Superior temporal gyrus (tissue), 1 donor: ENCODE measurements around the gene MARS2.
"Not testable (repeated sequence)": the region's sequence is repeated elsewhere in the genome, so short reads cannot be mapped to it uniquely, and the experiment has no call there.

ENCODE experiments used
- DNase-seq: peaks from one replicate; pipeline ENCODE4 v3.0.0-alpha.2; 2016; ENCODE audit errors: extremely low spot score

Gene MARS2

DNA sequence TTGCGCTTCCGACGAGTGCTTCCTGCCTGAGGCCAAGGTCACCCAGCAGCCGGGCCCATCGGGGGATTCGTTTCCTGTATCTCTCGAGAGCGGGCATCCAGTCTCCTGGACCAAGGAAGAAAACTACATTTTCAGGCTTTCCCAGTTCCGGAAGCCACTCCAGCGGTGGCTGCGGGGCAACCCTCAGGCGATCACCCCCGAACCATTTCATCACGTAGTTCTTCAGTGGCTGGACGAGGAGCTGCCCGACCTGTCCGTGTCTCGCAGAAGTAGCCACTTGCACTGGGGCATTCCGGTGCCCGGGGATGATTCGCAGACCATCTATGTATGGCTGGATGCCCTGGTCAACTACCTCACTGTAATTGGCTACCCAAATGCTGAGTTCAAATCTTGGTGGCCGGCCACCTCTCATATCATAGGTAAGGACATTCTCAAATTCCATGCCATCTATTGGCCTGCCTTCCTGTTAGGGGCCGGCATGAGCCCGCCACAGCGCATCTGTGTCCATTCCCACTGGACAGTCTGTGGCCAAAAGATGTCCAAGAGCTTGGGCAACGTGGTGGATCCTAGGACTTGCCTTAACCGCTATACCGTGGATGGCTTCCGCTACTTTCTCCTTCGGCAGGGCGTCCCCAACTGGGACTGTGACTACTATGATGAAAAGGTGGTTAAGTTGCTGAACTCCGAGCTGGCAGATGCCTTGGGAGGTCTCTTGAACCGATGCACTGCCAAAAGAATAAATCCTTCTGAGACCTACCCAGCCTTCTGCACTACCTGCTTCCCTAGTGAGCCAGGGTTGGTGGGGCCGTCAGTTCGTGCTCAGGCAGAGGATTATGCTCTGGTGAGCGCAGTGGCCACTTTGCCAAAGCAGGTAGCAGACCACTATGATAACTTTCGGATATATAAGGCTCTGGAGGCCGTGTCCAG, 1.0 kb downstream of the MARS2 start:
- DNase-seq = no peak

DNA sequence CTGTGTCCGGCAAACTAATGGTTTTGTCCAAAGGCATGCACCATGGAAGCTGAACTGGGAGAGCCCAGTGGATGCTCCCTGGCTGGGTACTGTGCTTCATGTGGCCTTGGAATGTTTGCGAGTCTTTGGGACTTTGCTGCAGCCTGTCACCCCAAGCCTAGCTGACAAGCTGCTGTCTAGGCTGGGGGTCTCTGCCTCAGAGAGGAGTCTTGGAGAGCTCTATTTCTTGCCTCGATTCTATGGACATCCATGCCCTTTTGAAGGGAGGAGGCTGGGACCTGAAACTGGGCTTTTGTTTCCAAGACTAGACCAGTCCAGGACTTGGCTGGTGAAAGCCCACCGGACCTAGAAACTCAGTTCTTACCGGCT, 1.7 kb downstream of the MARS2 start:
- DNase-seq = no peak

DNA sequence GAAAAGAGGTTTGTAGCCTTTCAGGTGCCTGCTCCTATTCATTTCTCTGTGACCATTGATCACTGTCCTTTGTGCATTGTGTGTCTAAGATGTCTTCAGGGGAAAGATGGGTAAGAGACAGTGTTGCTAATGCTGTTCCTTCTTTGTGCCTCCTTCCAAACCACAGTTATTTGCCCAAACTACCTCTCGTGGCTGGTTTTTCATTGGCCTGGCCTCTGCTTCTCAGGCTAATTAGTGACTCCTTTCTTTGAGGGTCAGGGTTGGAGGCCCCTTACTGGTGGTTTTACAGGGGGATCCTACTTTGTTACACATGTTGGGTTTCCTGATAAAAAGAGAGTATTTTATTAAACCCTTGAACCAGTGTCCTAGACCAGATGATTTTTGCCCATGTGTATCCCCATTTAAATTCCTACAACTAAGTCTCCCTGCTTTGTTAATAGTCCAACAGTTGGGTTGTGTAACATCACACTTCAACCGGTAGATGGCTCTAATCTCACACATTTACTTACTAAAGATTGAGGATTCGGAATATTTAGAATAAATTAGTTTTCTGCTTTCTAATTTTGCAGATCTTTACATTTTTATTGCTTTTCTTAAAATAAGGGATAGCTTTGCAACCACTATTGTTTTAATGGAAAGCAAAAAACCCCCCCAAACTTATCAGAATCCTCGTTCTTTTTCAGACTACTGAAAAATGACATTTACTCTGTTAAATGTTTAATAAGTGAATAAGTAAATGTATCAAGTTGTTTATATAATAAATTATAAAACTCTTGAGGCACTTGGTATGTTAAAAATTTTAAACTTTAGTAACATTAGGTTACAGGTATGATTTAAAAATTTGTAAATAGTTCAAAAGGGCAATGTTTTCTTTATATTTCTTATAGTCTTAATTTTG, 2.4 kb downstream of the MARS2 start:
- DNase-seq = peak; percentile 87

DNA sequence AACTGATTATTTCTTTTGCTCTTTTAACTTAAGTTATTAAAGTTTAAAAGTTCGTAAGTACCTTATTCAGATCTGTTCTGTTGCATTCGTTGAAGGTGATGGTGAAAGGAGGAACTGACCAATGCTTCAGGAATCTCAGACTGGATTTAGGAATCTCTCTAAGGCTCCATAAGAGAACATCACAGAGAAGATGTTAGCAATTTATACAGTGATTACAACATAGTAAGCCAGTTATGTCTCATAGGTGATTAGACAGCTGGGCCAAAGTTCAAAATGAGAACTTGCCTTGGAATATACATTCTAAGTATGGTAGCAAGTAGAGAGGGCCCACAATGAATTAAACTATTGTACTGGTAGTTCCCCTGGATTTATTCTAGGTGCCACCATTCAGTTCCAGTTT, 3.2 kb downstream of the MARS2 start:
- no peak for DNase-seq

DNA sequence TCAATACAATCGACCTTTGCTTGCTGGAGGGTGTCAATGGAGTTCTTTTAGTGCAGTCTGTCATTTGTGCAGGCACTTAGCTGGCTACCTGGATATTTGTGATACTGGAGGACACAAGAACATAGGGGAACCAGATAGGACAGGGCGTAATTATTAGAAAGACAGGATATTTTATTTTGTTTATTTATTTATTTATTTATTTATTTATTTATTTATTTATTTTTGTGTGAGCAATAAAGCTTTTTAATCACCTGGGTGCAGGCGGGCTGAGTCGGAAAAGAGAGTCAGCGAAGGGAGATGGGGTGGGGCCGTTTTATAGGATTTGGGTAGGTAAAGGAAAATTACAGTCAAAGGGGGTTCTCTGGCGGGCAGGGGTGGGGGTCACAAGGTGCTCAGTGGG, 4.0 kb downstream of the MARS2 start:
- not testable (repeated sequence) for DNase-seq

DNA sequence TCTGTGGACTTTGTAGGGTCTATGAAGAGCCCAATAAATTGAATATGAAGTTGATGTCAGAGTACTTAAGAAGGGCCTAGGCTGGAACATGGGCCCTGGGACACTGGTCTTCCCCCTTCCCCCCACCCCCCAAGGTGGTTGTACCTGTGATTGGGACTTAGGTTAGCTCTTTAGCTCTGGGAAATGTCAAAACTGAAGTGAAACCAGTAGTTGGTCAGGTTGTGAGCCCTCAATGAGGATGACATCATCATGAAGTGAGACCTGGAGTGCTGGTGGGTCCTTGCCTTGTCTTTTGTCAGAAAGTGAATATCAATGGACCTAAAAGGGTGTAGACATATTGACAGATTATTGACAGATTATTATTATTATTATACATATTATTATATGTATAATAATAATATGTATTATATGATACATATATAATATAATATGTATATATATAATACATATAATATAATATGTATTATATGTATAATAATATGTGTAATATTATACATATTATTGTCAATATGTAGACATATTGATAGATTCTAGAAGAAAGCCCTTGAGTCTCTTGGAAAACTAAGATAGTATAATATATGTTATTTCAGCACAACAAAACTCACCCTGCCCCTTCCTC, 5.4 kb downstream of the MARS2 start:
- no peak for DNase-seq

DNA sequence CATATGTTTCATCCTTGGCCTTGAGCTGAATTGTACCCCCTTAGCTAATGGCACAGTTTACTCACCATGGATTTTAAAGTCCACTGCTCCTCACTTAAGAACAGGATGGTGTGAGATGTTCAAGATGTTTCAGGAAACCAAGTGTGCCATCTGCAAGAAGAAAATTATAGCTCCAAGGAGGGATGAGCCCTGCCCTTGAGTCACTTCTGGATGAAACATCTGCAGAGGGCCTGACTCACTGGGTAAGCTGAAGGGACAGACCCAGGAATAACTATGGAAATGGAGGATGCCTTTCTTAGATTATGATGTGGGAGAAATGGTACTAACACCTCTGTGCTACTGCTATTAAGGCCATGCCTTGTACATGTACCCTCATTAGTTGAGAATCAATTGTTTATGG, 6.4 kb downstream of the MARS2 start:
- DNase-seq = no peak

DNA sequence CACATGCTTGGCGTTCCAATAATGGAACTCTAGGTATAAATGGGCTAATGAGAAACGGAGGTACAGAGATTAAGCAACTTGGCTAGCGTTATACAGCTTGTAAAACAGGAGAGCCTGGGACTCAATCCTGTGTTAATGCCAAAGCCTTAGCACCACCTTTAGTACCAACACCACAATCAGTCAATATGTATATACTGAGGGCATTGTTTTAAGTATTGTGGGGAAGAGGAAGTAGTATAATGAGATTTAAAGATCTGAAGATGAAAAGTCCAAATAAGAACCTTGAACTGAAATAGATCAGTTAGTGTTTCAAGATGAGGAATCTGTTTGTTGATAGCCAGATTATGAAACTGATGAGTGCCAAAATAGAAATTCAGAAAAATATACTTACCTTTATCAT, 8.1 kb downstream of the MARS2 start:
- DNase-seq = no peak

DNA sequence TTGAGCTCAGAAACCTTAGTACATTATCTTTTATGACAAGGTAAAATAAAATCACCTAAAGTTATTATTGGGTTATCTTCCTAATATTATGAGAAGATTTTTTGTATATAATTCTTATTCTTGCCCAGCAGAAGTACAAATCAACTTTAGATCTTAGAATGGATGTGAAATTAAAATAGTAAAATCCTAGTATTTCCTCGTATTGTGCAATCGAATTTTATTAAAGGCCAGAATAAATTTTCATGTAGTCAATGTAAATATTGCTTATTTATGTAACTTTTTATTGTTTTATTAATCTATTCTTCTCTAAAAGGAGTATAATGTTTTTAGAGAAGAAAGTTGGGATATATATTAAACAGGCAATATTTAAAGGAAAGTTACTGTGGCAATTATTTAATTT, 12.7 kb downstream of the MARS2 start:
- DNase-seq = no peak

DNA sequence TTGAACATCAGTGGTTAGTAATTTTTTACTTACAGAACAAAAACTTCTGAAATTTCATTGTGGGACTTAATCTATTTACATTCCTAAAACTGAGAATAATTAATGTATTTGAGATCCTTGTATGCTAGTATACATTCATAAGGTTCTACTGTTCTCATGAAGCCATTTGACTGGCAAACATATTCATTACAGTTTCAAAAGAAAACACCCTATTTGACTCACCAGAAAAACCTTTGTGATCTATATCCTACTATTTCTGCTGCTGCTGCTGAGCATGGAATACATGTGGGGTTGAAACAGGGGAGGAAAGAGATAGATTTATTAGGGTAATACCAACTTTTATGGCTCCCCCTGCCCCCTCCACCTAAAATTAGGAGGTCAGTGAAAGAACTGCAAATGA, 21.8 kb downstream of the MARS2 start:
- no peak for DNase-seq

DNA sequence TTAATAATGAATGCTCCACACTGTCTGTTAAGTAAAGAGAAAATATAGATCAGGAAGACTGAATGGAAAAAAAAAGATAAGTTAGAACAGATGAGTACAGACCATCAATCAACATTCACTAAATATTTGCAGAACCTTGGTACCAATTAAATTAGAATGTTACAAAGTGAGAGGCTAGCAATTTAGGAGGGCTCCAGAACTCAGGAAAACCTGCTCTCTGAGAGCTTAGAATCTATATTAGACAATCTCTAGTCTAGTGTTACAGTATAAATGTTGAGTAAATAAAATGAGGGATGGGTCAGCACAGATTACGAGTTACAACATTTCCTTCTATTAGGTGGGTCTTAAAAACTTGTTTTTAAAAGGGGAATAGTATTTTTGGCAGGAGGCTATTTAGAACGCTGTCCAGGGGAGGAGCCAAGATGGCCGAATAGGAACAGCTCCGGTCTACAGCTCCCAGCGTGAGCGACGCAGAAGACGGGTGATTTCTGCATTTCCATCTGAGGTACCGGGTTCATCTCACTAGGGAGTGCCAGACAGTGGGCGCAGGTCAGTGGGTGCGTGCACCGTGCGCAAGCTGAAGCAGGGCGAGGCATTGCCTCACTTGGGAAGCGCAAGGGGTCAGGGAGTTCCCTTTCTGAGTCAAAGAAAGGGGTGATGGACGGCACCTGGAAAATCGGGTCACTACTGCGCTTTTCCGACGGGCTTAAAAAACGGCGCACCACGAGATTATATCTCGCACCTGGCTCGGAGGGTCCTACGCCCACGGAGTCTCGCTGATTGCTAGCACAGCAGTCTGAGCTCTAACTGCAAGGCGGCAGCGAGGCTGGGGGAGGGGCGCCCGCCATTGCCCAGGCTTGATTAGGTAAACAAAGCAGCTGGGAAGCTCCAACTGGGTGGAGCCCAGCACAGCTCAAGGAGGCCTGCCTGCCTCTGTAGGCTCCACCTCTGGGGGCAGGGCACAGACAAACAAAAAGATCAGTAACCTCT, 23.7 kb downstream of the MARS2 start:
- not testable (repeated sequence) for DNase-seq

DNA sequence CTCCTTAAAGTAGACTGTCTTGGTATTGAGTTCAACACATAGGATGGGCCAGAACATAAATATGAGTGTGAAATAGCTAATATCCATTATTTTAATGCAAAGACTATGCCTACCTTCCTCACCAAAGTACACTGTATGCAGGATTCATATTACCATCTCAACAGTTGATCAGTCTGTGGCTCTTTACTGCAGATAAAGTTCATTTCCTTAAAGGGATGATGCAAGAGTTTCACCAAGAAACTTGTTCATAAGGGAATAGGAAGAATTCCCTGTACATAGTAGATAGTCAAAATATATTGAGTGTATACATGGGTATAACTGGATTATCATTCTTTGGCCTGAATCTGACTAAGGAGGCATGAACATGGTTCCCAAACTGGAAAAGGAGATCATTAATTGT, 35.0 kb downstream of the MARS2 start:
- no peak for DNase-seq
